LNCaP clone FGC (cell line): ENCODE data around the gene SPPL2A.

Source experiments
- DNase-seq: peaks from one replicate; pipeline ENCODE4 v3.0.0-alpha.2; 2011; ENCODE audit warnings: low read depth
- H3K4me3 ChIP-seq: 2 replicates; pipeline ENCODE4 v1.5.1; 2011; ENCODE audit warnings: mild to moderate bottlenecking, low read depth, low read length, control low read depth
- TF ChIP-seq, protein P1 (sequence below): IDR thresholded peaks from 2 replicates; pipeline ENCODE4 v1.5.1; 2012; ENCODE audit warnings: mild to moderate bottlenecking; ENCODE audit not compliant: control insufficient read depth, insufficient read depth; ENCODE audit errors: extremely low read depth

The SPPL2A gene

DNA sequence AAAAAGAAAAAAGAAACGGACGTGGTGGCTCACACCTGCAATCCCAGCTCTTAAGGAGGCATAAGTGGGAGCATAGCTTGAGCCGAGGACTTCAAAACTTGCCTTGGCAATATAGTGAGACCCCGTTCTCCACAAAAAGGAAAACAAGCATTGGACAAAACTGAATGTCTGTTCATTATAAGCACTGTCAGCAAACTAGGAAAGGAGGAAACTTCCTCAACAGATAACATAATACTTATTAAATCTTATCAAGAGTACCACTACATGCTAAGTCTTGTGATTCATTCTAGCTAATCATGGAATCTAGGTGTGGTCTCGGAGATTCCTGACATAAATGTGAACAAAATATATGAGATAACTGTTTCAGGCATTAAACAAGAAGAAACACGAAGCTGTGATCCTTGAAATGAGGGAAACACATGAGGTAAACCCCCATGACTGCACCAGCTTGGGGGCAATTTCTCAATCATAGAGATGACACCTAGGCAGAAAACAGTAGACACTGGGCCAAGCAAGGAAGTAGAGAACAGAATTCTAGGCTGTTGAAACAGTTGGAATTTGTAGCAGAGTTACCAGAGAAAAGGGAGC is 112.3 kb downstream of the SPPL2A start:
- no peak overlapping the region for H3K4me3 ChIP-seq
- no peak for DNase-seq
- TF ChIP-seq, protein P1, sequence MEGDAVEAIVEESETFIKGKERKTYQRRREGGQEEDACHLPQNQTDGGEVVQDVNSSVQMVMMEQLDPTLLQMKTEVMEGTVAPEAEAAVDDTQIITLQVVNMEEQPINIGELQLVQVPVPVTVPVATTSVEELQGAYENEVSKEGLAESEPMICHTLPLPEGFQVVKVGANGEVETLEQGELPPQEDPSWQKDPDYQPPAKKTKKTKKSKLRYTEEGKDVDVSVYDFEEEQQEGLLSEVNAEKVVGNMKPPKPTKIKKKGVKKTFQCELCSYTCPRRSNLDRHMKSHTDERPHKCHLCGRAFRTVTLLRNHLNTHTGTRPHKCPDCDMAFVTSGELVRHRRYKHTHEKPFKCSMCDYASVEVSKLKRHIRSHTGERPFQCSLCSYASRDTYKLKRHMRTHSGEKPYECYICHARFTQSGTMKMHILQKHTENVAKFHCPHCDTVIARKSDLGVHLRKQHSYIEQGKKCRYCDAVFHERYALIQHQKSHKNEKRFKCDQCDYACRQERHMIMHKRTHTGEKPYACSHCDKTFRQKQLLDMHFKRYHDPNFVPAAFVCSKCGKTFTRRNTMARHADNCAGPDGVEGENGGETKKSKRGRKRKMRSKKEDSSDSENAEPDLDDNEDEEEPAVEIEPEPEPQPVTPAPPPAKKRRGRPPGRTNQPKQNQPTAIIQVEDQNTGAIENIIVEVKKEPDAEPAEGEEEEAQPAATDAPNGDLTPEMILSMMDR = no peak

DNA sequence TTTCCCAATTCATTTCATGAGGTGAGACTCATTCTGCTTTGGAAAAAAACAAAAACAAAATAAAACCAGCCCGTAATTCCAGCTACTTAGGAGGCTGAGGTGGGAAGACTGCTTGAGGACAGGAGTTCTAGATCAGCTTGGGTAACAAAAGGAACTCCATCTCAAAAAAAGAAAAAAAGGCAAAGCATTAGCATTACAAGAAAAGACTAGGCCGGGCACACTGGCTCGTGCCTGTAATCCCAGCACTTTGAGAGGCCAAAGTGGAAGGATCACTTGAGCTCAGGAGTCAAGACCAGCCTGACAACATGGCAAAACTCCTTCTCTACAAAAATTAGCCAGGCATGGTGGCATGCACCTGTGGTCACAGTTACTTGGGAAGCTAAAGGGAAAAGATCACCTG is 112.8 kb downstream of the SPPL2A start:
- no peak for DNase-seq
- TF ChIP-seq, protein P1 = no peak
- no peak overlapping the region for H3K4me3 ChIP-seq
